ENCODE results near the gene TMEM269. TPM values are rescaled to one million over a fixed set of nuclear protein-coding genes. Genes with fewer than 3 reads are reported as not detected.

TMEM269 gene
- total RNA-seq, 2 donors from 2014 or later: 0.20 to 0.66 TPM

GRCh38 chr1:42816585-42817439, 32.0 kb downstream of the TMEM269 start, which contains the start of the genes ERMAP and SVBP:
TSS of gene ERMAP (plus strand) at chr1:42817122. CDS start at chr1:42830449, 13,327 bp downstream.
TSS of gene SVBP (minus strand) at chr1:42817397. CDS start at chr1:42816544, 853 bp downstream.
- peak within 1 kb of the TSS; percentile 91 for H3K27ac Mint-ChIP-seq
- no peaks in the 10 kb centered on the region for H3K27me3 Mint-ChIP-seq (ENCODE audit: insufficient read depth)
- no peaks in the 10 kb centered on the region for H3K4me1 ChIP-seq (ENCODE audit: control insufficient read depth, insufficient read depth, low read length)
- H3K9me3 ChIP-seq (ENCODE audit: control insufficient read depth, low read length): no peaks in the 10 kb centered on the region
- peak; percentile 98 for DNase-seq
- H3K9ac ChIP-seq (ENCODE audit: extremely low read depth, low read length, poor library complexity, severe bottlenecking): peak within 1 kb of the TSS; percentile 87
- H3K9me3 Mint-ChIP-seq: no peaks in the 10 kb centered on the region
- H3K4me3 ChIP-seq (ENCODE audit: low read length): peak within 1 kb of the TSS; percentile 95
- H3K27ac ChIP-seq (ENCODE audit: low read depth, low read length): peak within 1 kb of the TSS; percentile 99
- no peak for TF ChIP-seq CTCF (conservative IDR thresholded peaks at IDR 0.05)
- peaks cover 12% of the 10 kb centered on the region for H3K4me1 Mint-ChIP-seq
- H3K27me3 ChIP-seq (ENCODE audit: control insufficient read depth, insufficient read depth, low read length, poor library complexity, severe bottlenecking): no peaks in the 10 kb centered on the region
- H3K4me3 Mint-ChIP-seq: peak within 1 kb of the TSS; percentile 70
- WGBS, 2 experiments (ENCODE audit: insufficient coverage in 1 of 2, insufficient read length in 1 of 2): 0% methylated on average over 7 to 66 of the region's 66 CpGs
- peaks cover 16% of the 10 kb centered on the region for H3K36me3 Mint-ChIP-seq (ENCODE audit: low read depth)
- H3K36me3 ChIP-seq (ENCODE audit: control insufficient read depth, insufficient read depth, low read length): peaks cover 10% of the 10 kb centered on the region

- DNase-seq: no peak
- no peaks in the 10 kb centered on the region for H3K4me1 ChIP-seq (ENCODE audit: control insufficient read depth, insufficient read depth, low read length)
- H3K9ac ChIP-seq (ENCODE audit: extremely low read depth, low read length, poor library complexity, severe bottlenecking): no peak overlapping the region
- H3K27ac ChIP-seq (ENCODE audit: low read depth, low read length): no peak overlapping the region
- no peaks in the 10 kb centered on the region for H3K9me3 ChIP-seq (ENCODE audit: control insufficient read depth, low read length)
- WGBS, 2 experiments (ENCODE audit: insufficient coverage in 1 of 2, insufficient read length in 1 of 2): 7 to 11% methylated on average over 6 to 13 of the region's 13 CpGs
- H3K27me3 ChIP-seq (ENCODE audit: control insufficient read depth, insufficient read depth, low read length, poor library complexity, severe bottlenecking): no peaks in the 10 kb centered on the region
- H3K4me3 ChIP-seq (ENCODE audit: low read length): peak overlapping the region; percentile 95
- Mint-ChIP-seq H3K4me3 (peak overlapping the region; percentile 70), H3K9me3 (no peaks in the 10 kb centered on the region), H3K4me1 (peaks cover 12% of the 10 kb centered on the region), H3K27me3 (ENCODE audit: insufficient read depth) (no peaks in the 10 kb centered on the region), H3K27ac (no peak overlapping the region), H3K36me3 (ENCODE audit: low read depth) (peaks cover 16% of the 10 kb centered on the region)
- peaks cover 10% of the 10 kb centered on the region for H3K36me3 ChIP-seq (ENCODE audit: control insufficient read depth, insufficient read depth, low read length)
- no peak for TF ChIP-seq CTCF (conservative IDR thresholded peaks at IDR 0.05)
Observed at GRCh38 chr1:42817440-42817767, 32.6 kb downstream of the TMEM269 start.

- Mint-ChIP-seq H3K4me1 (peaks cover 12% of the 10 kb centered on the region), H3K9me3 (no peaks in the 10 kb centered on the region), H3K4me3 (no peak overlapping the region), H3K27ac (no peak overlapping the region), H3K27me3 (ENCODE audit: insufficient read depth) (no peaks in the 10 kb centered on the region), H3K36me3 (ENCODE audit: low read depth) (peaks cover 15% of the 10 kb centered on the region)
- Histone ChIP-seq H3K27ac (ENCODE audit: low read depth, low read length) (no peak overlapping the region), H3K4me1 (ENCODE audit: control insufficient read depth, insufficient read depth, low read length) (no peaks in the 10 kb centered on the region), H3K9me3 (ENCODE audit: control insufficient read depth, low read length) (no peaks in the 10 kb centered on the region), H3K27me3 (ENCODE audit: control insufficient read depth, insufficient read depth, low read length, poor library complexity, severe bottlenecking) (no peaks in the 10 kb centered on the region), H3K4me3 (ENCODE audit: low read length) (peak overlapping the region; percentile 95), H3K9ac (ENCODE audit: extremely low read depth, low read length, poor library complexity, severe bottlenecking) (no peak overlapping the region), H3K36me3 (ENCODE audit: control insufficient read depth, insufficient read depth, low read length) (peaks cover 10% of the 10 kb centered on the region)
- no peak for DNase-seq
- TF ChIP-seq CTCF (conservative IDR thresholded peaks at IDR 0.05): no peak
- WGBS, 2 experiments (ENCODE audit: insufficient coverage in 1 of 2, insufficient read length in 1 of 2): 96 to 100% methylated on average over 3 of the region's 3 CpGs
Observed at GRCh38 chr1:42817976-42818375, 33.2 kb downstream of the TMEM269 start.
